WTC11 (cell line): Measurements from ENCODE around the gene ADISSP.

Source experiments
- AFF4 ChIP-seq: sonication (generic); formaldehyde crosslinking; IDR thresholded peaks from 2 replicates; pipeline ENCODE4 v1.8.1; 2023; ENCODE audit warnings: mild to moderate bottlenecking, missing genetic modification reagents, borderline replicate concordance
- ATF1 ChIP-seq: sonication (generic); formaldehyde crosslinking; IDR thresholded peaks from 2 replicates; pipeline ENCODE4 v1.8.1; 2023; ENCODE audit warnings: mild to moderate bottlenecking, moderate library complexity, missing genetic modification reagents
- CREB1 ChIP-seq: sonication (generic); formaldehyde crosslinking; IDR thresholded peaks from 2 replicates; pipeline ENCODE4 v1.8.0; 2023; ENCODE audit warnings: mild to moderate bottlenecking, missing genetic modification reagents
- CTCF ChIP-seq: fragments of 200-600 bp; IDR thresholded peaks from 2 replicates; pipeline ENCODE4 v1.8.0; 2022; ENCODE audit warnings: antibody characterized with exemption
- ELF4 ChIP-seq: sonication (generic); formaldehyde crosslinking; IDR thresholded peaks from 2 replicates; pipeline ENCODE4 v1.8.1; 2022; ENCODE audit warnings: low read depth, mild to moderate bottlenecking, moderate library complexity, missing genetic modification reagents
- FOXP1 ChIP-seq: sonication (generic); formaldehyde crosslinking; IDR thresholded peaks from 2 replicates; pipeline ENCODE4 v1.8.0; 2022; ENCODE audit warnings: missing genetic modification reagents, mild to moderate bottlenecking, moderate library complexity, borderline replicate concordance
- GABPB1 ChIP-seq: sonication (generic); formaldehyde crosslinking; IDR thresholded peaks from 2 replicates; pipeline ENCODE4 v1.8.1; 2023; ENCODE audit warnings: mild to moderate bottlenecking, missing genetic modification reagents
- IRF1 ChIP-seq: sonication (generic); formaldehyde crosslinking; IDR thresholded peaks from 2 replicates; pipeline ENCODE4 v1.8.0; 2023; ENCODE audit warnings: missing genetic modification reagents
- JUN ChIP-seq: sonication (generic); formaldehyde crosslinking; IDR thresholded peaks from 2 replicates; pipeline ENCODE4 v1.8.0; 2023; ENCODE audit warnings: mild to moderate bottlenecking, missing genetic modification reagents
- MLX ChIP-seq: sonication (generic); formaldehyde crosslinking; IDR thresholded peaks from 2 replicates; pipeline ENCODE4 v1.8.1; 2023; ENCODE audit warnings: mild to moderate bottlenecking, missing genetic modification reagents, moderate library complexity
- NR1H2 ChIP-seq: sonication (generic); formaldehyde crosslinking; IDR thresholded peaks from 2 replicates; pipeline ENCODE4 v1.9.0; 2021; ENCODE audit warnings: mild to moderate bottlenecking, moderate library complexity, missing genetic modification reagents
- NR2C2 ChIP-seq: sonication (generic); formaldehyde crosslinking; IDR thresholded peaks from 2 replicates; pipeline ENCODE4 v1.8.0; 2022; ENCODE audit warnings: mild to moderate bottlenecking, missing genetic modification reagents
- TEAD4 ChIP-seq: sonication (generic); formaldehyde crosslinking; IDR thresholded peaks from 2 replicates; pipeline ENCODE4 v1.8.0; 2022; ENCODE audit warnings: mild to moderate bottlenecking, missing genetic modification reagents
- ZNF317 ChIP-seq: sonication (generic); formaldehyde crosslinking; IDR thresholded peaks from 2 replicates; pipeline ENCODE4 v1.8.1; 2023; ENCODE audit warnings: low read depth, mild to moderate bottlenecking, moderate library complexity, missing genetic modification reagents, borderline replicate concordance

GRCh38 chr20:3738111-3739053 is 29.2 kb downstream of the ADISSP start:
- TF ChIP-seq ZNF317 (no peak), IRF1 (CRISPR knock-in tag) (no peak), GABPB1 (no peak), ELF4 (CRISPR knock-in tag) (no peak), CTCF (no peak), NR1H2 (no peak), MLX (CRISPR knock-in tag) (no peak), JUN (CRISPR knock-in tag) (no peak), FOXP1 (CRISPR knock-in tag) (no peak), CREB1 (CRISPR knock-in tag) (no peak), ATF1 (CRISPR knock-in tag) (no peak), TEAD4 (no peak), AFF4 (CRISPR knock-in tag) (no peak), NR2C2 (CRISPR knock-in tag) (no peak)
